Measurements from ENCODE around the gene PPP1R14D.

DNA sequence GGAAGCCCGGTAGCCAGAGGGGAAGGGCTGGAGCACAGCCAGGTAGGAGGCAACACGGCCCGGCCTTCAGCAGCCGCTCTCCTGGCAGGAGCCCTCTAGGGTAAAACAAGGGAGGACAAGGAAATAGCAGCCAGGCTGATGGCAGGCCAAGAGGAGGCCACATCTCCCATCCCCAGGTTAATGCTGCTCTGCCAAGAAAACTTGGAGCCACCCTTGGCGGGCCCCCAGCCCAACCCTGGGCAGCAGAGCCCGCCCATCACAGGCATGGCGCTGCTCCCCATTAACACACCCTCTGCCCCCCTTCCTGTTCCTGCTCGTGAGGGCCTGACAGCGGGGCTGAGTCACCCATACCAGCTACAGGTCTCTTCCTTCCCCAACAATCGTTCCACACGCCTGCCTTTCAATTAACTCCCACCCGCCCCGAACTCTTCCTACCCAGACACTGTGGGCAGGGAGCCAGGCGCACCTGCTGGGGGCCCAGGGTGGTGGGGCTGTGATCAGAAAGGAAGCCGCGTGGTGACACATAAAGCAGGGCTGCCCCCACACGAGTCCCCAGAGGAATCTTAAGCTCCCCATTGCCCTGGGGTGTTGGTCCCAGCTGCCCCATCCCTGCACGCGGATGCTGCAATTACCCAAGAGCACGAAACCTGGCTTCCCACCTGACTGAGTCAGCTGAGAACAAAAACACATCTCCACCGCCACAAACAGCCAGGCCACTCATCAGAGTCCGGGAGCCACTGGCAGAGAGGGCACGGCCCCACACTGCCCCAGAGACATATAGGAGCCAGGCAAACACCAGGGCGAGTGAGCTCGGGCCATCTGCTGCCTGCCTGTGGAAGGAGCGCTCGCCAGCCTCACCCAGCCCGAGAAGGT, 59.0 kb downstream of the PPP1R14D start, which contains the start of gene C15orf62:
- TF ChIP-seq, protein P1, sequence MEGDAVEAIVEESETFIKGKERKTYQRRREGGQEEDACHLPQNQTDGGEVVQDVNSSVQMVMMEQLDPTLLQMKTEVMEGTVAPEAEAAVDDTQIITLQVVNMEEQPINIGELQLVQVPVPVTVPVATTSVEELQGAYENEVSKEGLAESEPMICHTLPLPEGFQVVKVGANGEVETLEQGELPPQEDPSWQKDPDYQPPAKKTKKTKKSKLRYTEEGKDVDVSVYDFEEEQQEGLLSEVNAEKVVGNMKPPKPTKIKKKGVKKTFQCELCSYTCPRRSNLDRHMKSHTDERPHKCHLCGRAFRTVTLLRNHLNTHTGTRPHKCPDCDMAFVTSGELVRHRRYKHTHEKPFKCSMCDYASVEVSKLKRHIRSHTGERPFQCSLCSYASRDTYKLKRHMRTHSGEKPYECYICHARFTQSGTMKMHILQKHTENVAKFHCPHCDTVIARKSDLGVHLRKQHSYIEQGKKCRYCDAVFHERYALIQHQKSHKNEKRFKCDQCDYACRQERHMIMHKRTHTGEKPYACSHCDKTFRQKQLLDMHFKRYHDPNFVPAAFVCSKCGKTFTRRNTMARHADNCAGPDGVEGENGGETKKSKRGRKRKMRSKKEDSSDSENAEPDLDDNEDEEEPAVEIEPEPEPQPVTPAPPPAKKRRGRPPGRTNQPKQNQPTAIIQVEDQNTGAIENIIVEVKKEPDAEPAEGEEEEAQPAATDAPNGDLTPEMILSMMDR (conservative IDR thresholded peaks at IDR 0.05; ENCODE audit: low read depth, low read length), result no peak
- TF ChIP-seq EZH2 (IDR thresholded peaks at IDR 0.05; ENCODE audit: low read length, unreplicated experiment), result no peak
